Stimulated activated CD4-positive, alpha-beta T cell treated with anti-CD3 and anti-CD28 coated beads, Interleukin-2, amount 100 ng/mL, for 4 hours (primary cell): ENCODE measurements around the gene KRT28.

Experiments
- DNase-seq: peaks from one replicate; pipeline ENCODE4 v3.0.0-alpha.2; 2020; ENCODE audit warnings: low read depth

Gene KRT28, protein sequence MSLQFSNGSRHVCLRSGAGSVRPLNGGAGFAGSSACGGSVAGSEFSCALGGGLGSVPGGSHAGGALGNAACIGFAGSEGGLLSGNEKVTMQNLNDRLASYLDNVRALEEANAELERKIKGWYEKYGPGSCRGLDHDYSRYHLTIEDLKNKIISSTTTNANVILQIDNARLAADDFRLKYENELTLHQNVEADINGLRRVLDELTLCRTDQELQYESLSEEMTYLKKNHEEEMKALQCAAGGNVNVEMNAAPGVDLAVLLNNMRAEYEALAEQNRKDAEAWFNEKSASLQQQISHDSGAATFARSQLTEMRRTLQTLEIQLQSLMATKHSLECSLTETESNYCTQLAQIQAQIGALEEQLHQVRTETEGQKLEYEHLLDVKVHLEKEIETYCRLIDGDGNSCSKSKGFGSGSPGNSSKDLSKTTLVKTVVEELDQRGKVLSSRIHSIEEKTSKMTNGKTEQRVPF

DNA sequence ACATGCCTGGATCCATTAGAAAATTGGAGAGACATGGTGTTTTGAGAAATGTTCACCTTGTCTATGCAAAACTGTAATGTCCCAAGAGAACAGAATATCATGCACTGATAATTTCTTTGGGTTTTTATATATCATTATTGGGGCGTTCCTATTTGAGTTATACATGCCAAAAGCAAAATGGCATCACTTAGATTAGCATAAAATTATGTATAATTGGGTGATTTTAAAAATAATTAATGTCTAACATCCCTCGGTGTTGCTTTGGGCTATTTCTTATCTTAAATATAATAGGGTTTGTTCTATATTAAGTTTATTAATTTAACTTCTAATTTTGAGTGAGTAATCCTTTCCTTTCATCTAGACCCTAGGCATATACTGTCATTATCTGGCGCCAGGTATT, at the start of gene KRT28:
Gene KRT28, minus strand, starts transcription at position 101 of the 400 bp plus-strand sequence. Its CDS starts 66 bp downstream, at position 35.
- DNase-seq = no peak

- DNase-seq = no peak
Observed at GRCh38 chr17:40848583-40849235, 49.0 kb upstream of the KRT28 start.

- no peak for DNase-seq
Observed at GRCh38 chr17:40846515-40847144, 46.9 kb upstream of the KRT28 start.

DNA sequence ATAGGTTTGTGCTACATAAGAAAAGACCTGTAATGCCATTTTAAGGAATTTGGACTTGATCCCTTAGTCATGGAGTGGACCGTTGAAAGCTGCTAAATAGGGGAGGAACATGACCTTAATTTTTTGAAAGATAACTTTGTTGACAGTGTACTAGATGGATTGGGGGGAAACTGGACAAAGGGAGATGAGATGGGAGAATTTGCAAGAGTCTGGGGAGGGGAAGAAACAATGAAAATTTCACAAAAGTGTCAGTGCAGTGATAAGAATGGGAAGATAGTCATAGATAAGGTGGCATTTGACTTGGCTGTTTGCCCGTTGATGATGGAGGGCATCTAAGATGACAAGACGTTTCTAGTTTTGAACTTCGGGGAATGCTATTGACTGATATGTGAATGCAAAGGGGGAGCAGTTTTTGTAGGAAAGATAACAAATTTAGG, 44.9 kb upstream of the KRT28 start:
- DNase-seq = no peak

DNA sequence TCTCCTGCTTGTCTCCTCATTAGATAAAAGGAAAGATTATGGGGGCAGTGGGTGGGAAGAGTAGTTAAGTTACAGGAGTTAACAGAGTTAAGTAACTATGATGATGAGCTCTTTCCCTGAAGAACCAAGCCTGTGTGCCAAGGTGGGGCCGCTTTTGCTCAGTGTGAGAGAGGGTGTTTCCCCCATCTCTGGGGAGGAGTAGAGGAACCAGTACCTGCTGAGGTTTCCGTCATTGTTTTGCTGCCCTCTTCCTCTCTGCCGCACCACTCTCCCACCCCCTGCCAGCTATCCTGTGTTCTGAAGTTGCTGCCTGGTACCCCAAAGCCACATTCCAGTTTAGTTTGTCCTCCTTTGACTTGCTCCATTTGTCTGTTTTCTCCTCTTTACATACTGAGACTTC, 43.5 kb upstream of the KRT28 start:
- DNase-seq = no peak

DNA sequence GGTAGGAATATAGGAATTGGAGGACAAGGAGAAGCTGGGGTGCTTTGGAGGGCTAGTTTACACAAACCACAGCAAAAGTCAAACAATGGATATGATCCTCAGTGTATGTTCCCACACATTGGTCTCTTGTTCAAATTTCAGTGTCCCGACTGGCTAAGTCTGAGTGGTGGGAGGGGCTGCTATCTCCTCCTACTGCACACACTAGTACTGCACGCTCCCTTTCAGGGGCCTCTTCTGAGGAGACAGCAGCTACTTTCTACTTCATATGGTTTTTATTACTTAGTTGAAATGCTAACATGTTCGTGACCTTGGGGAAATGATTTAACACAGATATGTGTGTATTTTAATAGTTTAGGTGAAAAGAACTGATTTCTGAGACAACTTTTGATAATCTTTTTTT, 41.5 kb upstream of the KRT28 start:
- DNase-seq = no peak

DNA sequence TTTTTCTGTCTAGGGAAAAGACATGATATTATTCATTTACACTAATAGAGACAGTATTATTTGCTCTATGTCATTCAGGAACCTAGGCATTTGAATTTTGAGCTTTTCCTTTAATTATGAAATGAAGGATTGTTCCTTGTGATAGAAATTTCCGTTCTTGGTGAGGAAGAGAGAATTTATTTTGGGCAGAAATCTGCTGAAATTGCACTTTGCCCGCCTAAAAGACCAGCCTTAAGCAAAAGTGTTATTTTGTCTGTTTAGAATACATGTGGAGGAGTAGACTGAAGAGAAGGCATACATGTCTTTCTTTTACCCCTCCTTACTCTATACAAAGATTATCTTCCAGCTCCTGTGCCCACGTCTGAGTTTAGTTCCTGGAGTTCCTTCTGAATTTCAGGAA, 39.4 kb upstream of the KRT28 start:
- DNase-seq = no peak

GRCh38 chr17:40836020-40836419, 36.3 kb upstream of the KRT28 start:
- no peak for DNase-seq

DNA sequence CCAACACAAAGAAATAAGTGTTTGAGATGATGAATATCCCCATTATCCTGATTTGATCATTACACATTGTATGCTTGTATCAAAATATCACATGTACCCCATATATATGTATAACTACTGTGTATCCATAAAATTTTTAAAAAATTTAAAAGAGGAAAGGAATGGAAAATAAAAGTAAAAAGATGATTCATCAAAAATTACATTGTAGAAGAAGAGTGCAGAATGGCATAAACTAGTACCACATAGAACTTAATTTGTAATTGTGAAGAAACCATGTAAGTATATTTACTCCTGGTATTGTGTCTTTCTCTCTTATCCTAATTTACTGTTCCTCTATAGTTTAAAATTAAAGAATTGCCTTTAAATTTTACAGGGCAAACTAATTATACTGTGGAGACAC, 34.1 kb upstream of the KRT28 start:
- no peak for DNase-seq

- DNase-seq = no peak
Observed at GRCh38 chr17:40832840-40833239, 33.1 kb upstream of the KRT28 start.

- DNase-seq = no peak
Observed at GRCh38 chr17:40830085-40830776, 30.5 kb upstream of the KRT28 start.

DNA sequence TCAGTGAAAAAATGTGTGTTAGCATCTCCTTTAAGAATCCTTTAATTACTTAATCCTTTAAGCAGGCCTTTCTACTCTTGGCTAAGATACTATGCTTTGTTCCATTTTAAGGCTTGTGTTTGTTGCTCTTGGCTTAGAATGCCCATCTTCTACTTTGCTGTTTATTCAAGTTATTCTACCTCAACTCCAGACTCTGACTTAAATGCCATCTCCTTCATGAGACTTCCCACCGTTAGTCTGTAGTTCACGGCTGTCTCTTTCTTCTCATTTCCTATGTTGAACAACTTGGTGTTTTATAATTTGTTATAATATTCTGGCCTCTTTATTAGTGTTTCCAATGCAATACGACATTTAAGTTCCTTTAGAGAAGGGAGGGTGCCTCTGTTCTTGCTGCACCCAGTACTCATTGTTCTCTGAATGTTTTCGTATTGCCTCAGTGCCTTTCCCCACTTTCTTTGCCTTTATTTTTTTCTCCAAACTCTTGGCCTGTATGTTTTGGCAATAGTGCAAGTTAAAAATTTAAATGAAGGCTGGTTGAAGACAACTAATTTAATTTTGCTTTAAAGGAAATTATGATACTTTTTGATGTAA, 28.8 kb upstream of the KRT28 start:
- no peak for DNase-seq

DNA sequence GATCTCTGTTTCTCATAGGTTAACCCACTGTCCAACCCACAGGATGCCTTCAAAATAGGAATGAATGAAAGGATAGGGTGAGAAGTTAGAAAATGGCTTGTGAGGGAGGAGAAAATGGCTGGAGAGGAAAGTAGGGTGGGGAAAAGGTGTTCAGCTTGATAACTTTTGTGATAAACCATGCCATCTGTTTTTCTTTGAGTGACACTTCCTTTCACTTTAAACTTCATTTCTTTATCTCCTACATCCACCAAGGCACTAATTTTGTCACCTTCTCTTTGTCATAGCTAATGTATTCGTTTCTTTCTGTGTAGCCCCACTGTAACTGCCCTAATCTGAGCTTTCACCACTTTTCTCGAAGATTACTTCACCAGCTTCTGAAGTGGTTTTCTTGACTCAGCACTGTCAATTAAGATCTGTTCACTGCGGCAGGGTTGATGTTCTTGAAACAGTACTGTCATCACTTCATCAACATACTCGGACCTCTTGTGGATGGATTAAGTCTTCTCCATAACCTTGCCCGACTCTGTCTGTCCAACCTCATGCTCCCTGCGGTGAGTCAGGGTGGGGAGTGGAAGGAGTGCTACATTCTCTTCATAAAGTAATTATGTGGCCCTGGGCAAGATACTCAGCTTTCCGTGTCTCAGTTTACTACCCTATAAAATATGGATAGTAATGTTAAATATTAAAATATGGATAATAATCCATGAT, 28.1 kb upstream of the KRT28 start:
- no peak for DNase-seq

DNA sequence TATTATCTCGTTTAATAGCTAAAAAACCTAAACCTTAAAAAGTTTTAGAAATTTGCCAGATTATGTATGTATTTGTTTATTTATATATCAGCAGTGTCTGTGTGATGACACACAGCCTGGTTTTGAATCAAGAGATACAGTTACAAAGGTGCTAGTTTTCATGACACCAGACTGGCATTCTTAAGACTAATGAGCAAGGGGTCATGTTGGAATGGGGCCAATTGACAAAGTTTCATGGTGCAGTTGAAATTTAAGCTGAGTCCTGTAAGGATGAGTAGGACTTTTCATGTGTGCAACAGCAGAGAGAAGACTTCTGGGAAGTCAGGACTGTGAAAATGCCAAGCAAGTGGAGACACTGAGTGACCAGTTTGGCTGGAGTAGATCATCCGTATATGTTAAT, 25.8 kb upstream of the KRT28 start:
- no peak for DNase-seq

GRCh38 chr17:40824015-40824832, 24.5 kb upstream of the KRT28 start:
- DNase-seq = no peak

GRCh38 chr17:40822132-40822812, 22.5 kb upstream of the KRT28 start, which contains the start of gene KRT10:
Gene KRT10 (minus strand): TSS chr17:40822614. CDS start chr17:40822585, 29 bp downstream.
- no peak for DNase-seq

GRCh38 chr17:40821536-40821935, 21.8 kb upstream of the KRT28 start:
- DNase-seq = no peak

DNA sequence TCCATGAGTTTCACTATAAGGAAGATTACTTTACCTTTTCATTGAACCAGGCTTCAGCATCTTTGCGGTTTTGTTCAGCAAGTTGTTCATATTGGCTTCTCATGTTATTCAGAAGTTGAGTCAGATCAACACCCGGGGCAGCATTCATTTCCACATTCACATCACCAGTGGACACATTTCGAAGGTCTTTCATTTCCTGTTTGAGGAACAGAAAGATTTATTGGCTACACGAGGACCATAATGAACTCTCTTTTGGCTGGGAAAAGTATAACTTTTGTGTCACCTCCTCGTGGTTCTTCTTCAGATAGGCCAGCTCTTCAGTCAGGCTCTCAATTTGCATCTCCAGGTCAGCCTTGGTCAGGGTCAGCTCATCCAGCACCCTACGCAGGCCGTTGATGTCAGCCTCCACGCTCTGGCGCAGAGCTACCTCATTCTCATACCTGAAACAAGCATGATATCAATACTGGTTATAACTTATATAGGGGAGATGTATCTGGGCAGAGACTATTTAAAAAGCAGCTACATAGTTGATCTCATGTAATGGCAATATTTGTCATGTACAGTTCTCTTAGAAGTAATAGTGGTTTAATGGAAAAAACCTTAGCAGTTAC, 20.6 kb upstream of the KRT28 start:
- no peak for DNase-seq

GRCh38 chr17:40819528-40820125, 19.9 kb upstream of the KRT28 start:
- DNase-seq = no peak
